GM21528 (cell line): ENCODE measurements around the gene OOSP1.
"Not testable (repeated sequence)": the region's sequence is repeated elsewhere in the genome, so short reads cannot be mapped to it uniquely, and the experiment has no call there.

Experiments
- ATAC-seq: cut with Tn5 transposase; IDR thresholded peaks from one replicate; pipeline ENCODE4 v1.9.1; 2021; ENCODE audit warnings: mild to moderate bottlenecking, moderate library complexity; ENCODE audit not compliant: unreplicated experiment, low FRiP score

The OOSP1 gene

GRCh38 chr11:59938132-59938531 is at the start of gene OOSP1:
OOSP1 (plus strand) TSS chr11:59938432; CDS start chr11:59938455, 23 bp downstream.
- no peak for ATAC-seq

- ATAC-seq: no peak
Measured at GRCh38 chr11:59891781-59892181, 46.5 kb upstream of the OOSP1 start.

- ATAC-seq: no peak
Measured at GRCh38 chr11:59894616-59895015, 43.6 kb upstream of the OOSP1 start.

GRCh38 chr11:59898046-59898445 is 40.2 kb upstream of the OOSP1 start:
- ATAC-seq: no peak

- ATAC-seq: no peak
Measured at GRCh38 chr11:59898650-59899049, 39.6 kb upstream of the OOSP1 start.

GRCh38 chr11:59899532-59899931 is 38.7 kb upstream of the OOSP1 start:
- ATAC-seq: no peak

GRCh38 chr11:59900366-59901126 is 37.7 kb upstream of the OOSP1 start:
- ATAC-seq: no peak

- ATAC-seq: no peak
Measured at GRCh38 chr11:59901306-59901705, 36.9 kb upstream of the OOSP1 start.

GRCh38 chr11:59903569-59903968 is 34.7 kb upstream of the OOSP1 start:
- not testable (repeated sequence) for ATAC-seq

GRCh38 chr11:59918480-59918879 is 19.8 kb upstream of the OOSP1 start:
- no peak for ATAC-seq

- ATAC-seq: no peak
Measured at GRCh38 chr11:59918987-59919589, 19.1 kb upstream of the OOSP1 start.

- no peak for ATAC-seq
Measured at GRCh38 chr11:59923813-59924212, 14.4 kb upstream of the OOSP1 start.

- no peak for ATAC-seq
Measured at GRCh38 chr11:59931688-59932087, 6.5 kb upstream of the OOSP1 start.

GRCh38 chr11:59938718-59939117 is 486 bp downstream of the OOSP1 start:
- no peak for ATAC-seq

GRCh38 chr11:59939482-59939881 is 1.2 kb downstream of the OOSP1 start:
- no peak for ATAC-seq

GRCh38 chr11:59941091-59941490 is 2.9 kb downstream of the OOSP1 start:
- no peak for ATAC-seq

GRCh38 chr11:59943997-59944714 is 5.9 kb downstream of the OOSP1 start:
- no peak for ATAC-seq

- no peak for ATAC-seq
Measured at GRCh38 chr11:59944720-59945119, 6.5 kb downstream of the OOSP1 start.

GRCh38 chr11:59953463-59954218 is 15.4 kb downstream of the OOSP1 start:
- ATAC-seq: no peak

- ATAC-seq: no peak
Measured at GRCh38 chr11:59954219-59954847, 16.1 kb downstream of the OOSP1 start.
